HEK293 (cell line): ENCODE results near the gene PRKD3.

ENCODE experiments used
- CTCF ChIA-PET: fragments of 350-600 bp; formaldehyde crosslinking; extraction: SDS; loops from one replicate; lab custom pipeline; 2021; ENCODE audit warnings: antibody characterized with exemption; lab: Yijun Ruan, JAX
- POLR2A ChIA-PET: fragments of 300-600 bp; formaldehyde crosslinking; extraction: SDS; loops from one replicate; lab custom pipeline; 2020; ENCODE audit warnings: antibody characterized with exemption, inconsistent platforms; lab: Yijun Ruan, JAX
- H3K27ac ChIP-seq: fragments of 200-500 bp; sonication (Bioruptor generic); 2 replicates; pipeline ENCODE4 v1.5.1; 2014; ENCODE audit warnings: low read depth, low read length, control low read depth, inconsistent platforms; ENCODE audit errors: extremely low read depth
- H3K36me3 ChIP-seq, 2 experiments: fragments of 200-500 bp in 1 of 2; sonication (Bioruptor generic) in 1 of 2; 1 replicate in 1 of 2; 2 replicates in 1 of 2; pipeline ENCODE4 v1.5.1; 2014 to 2017; ENCODE audit warnings: inconsistent platforms in 2 of 2, low read length in 2 of 2; ENCODE audit not compliant: control insufficient read depth in 2 of 2, insufficient read depth in 1 of 2
- H3K4me1 ChIP-seq: fragments of 200-500 bp; sonication (Bioruptor generic); 2 replicates; pipeline ENCODE4 v1.5.1; 2014; ENCODE audit warnings: mild to moderate bottlenecking, low read length, inconsistent platforms; ENCODE audit not compliant: control insufficient read depth, insufficient read depth
- H3K4me3 ChIP-seq: 2 replicates; pipeline ENCODE4 v1.5.1; 2011; ENCODE audit warnings: low read depth, mild to moderate bottlenecking, control low read depth, low read length, moderate library complexity
- H3K9me3 ChIP-seq: fragments of 200-500 bp; sonication (Bioruptor generic); 2 replicates; pipeline ENCODE4 v1.5.1; 2014; ENCODE audit warnings: low read depth, low read length, inconsistent platforms; ENCODE audit not compliant: control insufficient read depth, insufficient read depth
- AEBP2 ChIP-seq: fragments of 450-650 bp; formaldehyde crosslinking; IDR thresholded peaks from 2 replicates; pipeline ENCODE4 v1.5.1; 2016; ENCODE audit warnings: missing biosample characterization, missing genetic modification characterization, borderline replicate concordance
- BCL11B ChIP-seq: fragments of 450-650 bp; formaldehyde crosslinking; IDR thresholded peaks from 2 replicates; pipeline ENCODE4 v1.5.1; 2016; ENCODE audit warnings: low read depth, missing biosample characterization, missing genetic modification characterization
- GLI2 ChIP-seq: fragments of 450-650 bp; formaldehyde crosslinking; IDR thresholded peaks from 2 replicates; pipeline ENCODE4; 2017; ENCODE audit warnings: missing biosample characterization, missing genetic modification characterization, low read depth, borderline replicate concordance
- OSR2 ChIP-seq: fragments of 450-650 bp; formaldehyde crosslinking; IDR thresholded peaks from 2 replicates; pipeline ENCODE4 v1.5.1; 2016; ENCODE audit warnings: missing biosample characterization, missing genetic modification characterization
- PRDM1 ChIP-seq: fragments of 450-650 bp; formaldehyde crosslinking; IDR thresholded peaks from 2 replicates; pipeline ENCODE4; 2016; ENCODE audit warnings: missing biosample characterization, missing genetic modification characterization
- REST ChIP-seq: fragments of 450-650 bp; formaldehyde crosslinking; IDR thresholded peaks from 2 replicates; pipeline ENCODE4 v1.5.1; 2016; ENCODE audit warnings: missing biosample characterization, missing genetic modification characterization
- SALL2 ChIP-seq: fragments of 450-650 bp; formaldehyde crosslinking; IDR thresholded peaks from 2 replicates; pipeline ENCODE4 v1.5.0; 2017; ENCODE audit warnings: missing biosample characterization, mild to moderate bottlenecking, missing genetic modification characterization, borderline replicate concordance
- SP7 ChIP-seq: fragments of 450-650 bp; formaldehyde crosslinking; IDR thresholded peaks from 2 replicates; pipeline ENCODE4 v1.5.1; 2016; ENCODE audit warnings: missing biosample characterization, missing genetic modification characterization
- ZBTB26 ChIP-seq: fragments of 450-650 bp; formaldehyde crosslinking; optimal IDR thresholded peaks from 2 replicates; pipeline ENCODE3; 2016; ENCODE audit warnings: missing biosample characterization, mild to moderate bottlenecking, missing genetic modification characterization
- ZNF133 ChIP-seq: fragments of 450-650 bp; formaldehyde crosslinking; IDR thresholded peaks from 2 replicates; pipeline ENCODE4 v1.5.1; 2016; ENCODE audit warnings: missing biosample characterization, missing genetic modification characterization
- ZNF155 ChIP-seq: fragments of 450-650 bp; formaldehyde crosslinking; IDR thresholded peaks from 2 replicates; pipeline ENCODE4 v1.5.1; 2016; ENCODE audit warnings: missing biosample characterization, missing genetic modification characterization
- ZNF223 ChIP-seq: fragments of 450-650 bp; formaldehyde crosslinking; IDR thresholded peaks from 2 replicates; pipeline ENCODE4 v1.5.1; 2016; ENCODE audit warnings: missing biosample characterization, missing genetic modification characterization
- ZNF311 ChIP-seq: fragments of 450-650 bp; formaldehyde crosslinking; IDR thresholded peaks from 2 replicates; pipeline ENCODE4 v1.5.1; 2017; ENCODE audit warnings: missing biosample characterization, missing genetic modification characterization, borderline replicate concordance
- ZNF555 ChIP-seq: fragments of 450-650 bp; formaldehyde crosslinking; conservative IDR thresholded peaks from 2 replicates; pipeline ENCODE4 v1.5.1; 2017; ENCODE audit warnings: missing biosample characterization, mild to moderate bottlenecking, missing genetic modification characterization, inconsistent platforms
- ZNF560 ChIP-seq: fragments of 450-650 bp; formaldehyde crosslinking; IDR thresholded peaks from 2 replicates; pipeline ENCODE4 v1.5.1; 2017; ENCODE audit warnings: missing biosample characterization, missing genetic modification characterization, borderline replicate concordance
- ZNF600 ChIP-seq: fragments of 450-650 bp; formaldehyde crosslinking; IDR thresholded peaks from 2 replicates; pipeline ENCODE4 v1.5.1; 2016; ENCODE audit warnings: missing biosample characterization, missing genetic modification characterization
- ZSCAN18 ChIP-seq: fragments of 450-650 bp; formaldehyde crosslinking; IDR thresholded peaks from 2 replicates; pipeline ENCODE4 v1.5.1; 2016; ENCODE audit warnings: missing biosample characterization, missing genetic modification characterization
- ZSCAN30 ChIP-seq: fragments of 450-650 bp; IDR thresholded peaks from 2 replicates; pipeline ENCODE4 v1.5.1; 2018; ENCODE audit warnings: missing biosample characterization, mild to moderate bottlenecking, missing genetic modification characterization, moderate library complexity
- ZSCAN5A ChIP-seq: fragments of 450-650 bp; formaldehyde crosslinking; IDR thresholded peaks from 2 replicates; pipeline ENCODE4 v1.5.1; 2016; ENCODE audit warnings: missing biosample characterization, missing genetic modification characterization
- TF ChIP-seq, protein P1 (sequence below): fragments of 450-650 bp; formaldehyde crosslinking; IDR thresholded peaks from 2 replicates; pipeline ENCODE4 v1.5.1; 2017; ENCODE audit warnings: missing biosample characterization, missing genetic modification characterization
- TF ChIP-seq, protein P2 (sequence below): fragments of 450-650 bp; formaldehyde crosslinking; IDR thresholded peaks from 2 replicates; pipeline ENCODE4 v1.5.1; 2016; ENCODE audit warnings: missing biosample characterization, missing genetic modification characterization
- TF ChIP-seq, protein P3 (sequence below): fragments of 450-650 bp; formaldehyde crosslinking; IDR thresholded peaks from 2 replicates; pipeline ENCODE4 v1.5.1; 2016; ENCODE audit warnings: missing biosample characterization, missing genetic modification characterization

PRKD3 gene

GRCh38 chr2:37370666-37371065 lies 46.0 kb upstream of the PRKD3 start (continued):
- TF ChIP-seq REST (tag by site-specific recombination) (no peak), OSR2 (tag by site-specific recombination) (no peak), ZBTB26 (no peak), PRDM1 (no peak), ZSCAN5A (no peak), ZNF133 (tag by site-specific recombination) (no peak), ZNF155 (tag by site-specific recombination) (no peak), ZNF560 (tag by site-specific recombination) (no peak)
- TF ChIP-seq, protein P1, sequence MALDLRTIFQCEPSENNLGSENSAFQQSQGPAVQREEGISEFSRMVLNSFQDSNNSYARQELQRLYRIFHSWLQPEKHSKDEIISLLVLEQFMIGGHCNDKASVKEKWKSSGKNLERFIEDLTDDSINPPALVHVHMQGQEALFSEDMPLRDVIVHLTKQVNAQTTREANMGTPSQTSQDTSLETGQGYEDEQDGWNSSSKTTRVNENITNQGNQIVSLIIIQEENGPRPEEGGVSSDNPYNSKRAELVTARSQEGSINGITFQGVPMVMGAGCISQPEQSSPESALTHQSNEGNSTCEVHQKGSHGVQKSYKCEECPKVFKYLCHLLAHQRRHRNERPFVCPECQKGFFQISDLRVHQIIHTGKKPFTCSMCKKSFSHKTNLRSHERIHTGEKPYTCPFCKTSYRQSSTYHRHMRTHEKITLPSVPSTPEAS (tag by site-specific recombination), result no peak
- TF ChIP-seq, protein P2, sequence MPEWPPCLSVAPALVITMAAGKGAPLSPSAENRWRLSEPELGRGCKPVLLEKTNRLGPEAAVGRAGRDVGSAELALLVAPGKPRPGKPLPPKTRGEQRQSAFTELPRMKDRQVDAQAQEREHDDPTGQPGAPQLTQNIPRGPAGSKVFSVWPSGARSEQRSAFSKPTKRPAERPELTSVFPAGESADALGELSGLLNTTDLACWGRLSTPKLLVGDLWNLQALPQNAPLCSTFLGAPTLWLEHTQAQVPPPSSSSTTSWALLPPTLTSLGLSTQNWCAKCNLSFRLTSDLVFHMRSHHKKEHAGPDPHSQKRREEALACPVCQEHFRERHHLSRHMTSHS, result no peak
- TF ChIP-seq, protein P3, sequence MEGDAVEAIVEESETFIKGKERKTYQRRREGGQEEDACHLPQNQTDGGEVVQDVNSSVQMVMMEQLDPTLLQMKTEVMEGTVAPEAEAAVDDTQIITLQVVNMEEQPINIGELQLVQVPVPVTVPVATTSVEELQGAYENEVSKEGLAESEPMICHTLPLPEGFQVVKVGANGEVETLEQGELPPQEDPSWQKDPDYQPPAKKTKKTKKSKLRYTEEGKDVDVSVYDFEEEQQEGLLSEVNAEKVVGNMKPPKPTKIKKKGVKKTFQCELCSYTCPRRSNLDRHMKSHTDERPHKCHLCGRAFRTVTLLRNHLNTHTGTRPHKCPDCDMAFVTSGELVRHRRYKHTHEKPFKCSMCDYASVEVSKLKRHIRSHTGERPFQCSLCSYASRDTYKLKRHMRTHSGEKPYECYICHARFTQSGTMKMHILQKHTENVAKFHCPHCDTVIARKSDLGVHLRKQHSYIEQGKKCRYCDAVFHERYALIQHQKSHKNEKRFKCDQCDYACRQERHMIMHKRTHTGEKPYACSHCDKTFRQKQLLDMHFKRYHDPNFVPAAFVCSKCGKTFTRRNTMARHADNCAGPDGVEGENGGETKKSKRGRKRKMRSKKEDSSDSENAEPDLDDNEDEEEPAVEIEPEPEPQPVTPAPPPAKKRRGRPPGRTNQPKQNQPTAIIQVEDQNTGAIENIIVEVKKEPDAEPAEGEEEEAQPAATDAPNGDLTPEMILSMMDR (tag by site-specific recombination), result no peak

DNA sequence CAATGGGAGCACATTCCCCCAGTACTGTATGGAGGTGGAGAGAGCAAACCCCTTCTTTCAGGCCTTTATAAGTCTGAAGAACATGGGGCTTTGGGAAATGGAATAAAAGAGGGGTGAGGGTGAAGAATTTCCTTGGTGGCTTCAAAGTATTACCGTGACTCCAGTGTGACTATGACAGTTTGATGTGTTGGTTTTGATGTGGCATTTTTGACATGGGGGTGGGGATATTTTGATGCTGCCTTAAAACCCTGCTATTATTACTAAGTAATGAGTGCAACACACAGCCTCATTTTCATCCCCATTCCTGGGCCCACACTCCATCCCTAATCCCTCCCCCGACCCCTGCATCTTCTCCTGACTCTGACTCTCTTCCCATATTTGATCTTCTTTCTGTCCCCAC lies 43.4 kb upstream of the PRKD3 start:
- H3K27ac ChIP-seq, result no peak overlapping the region
- no peaks in the 10 kb centered on the region for H3K4me1 ChIP-seq
- no peak for TF ChIP-seq ZSCAN18 (tag by site-specific recombination)
- TF ChIP-seq AEBP2 (tag by site-specific recombination), result no peak
- TF ChIP-seq ZNF560 (tag by site-specific recombination), result no peak
- no peak for TF ChIP-seq ZNF311 (tag by site-specific recombination)
- TF ChIP-seq ZSCAN30 (tag by site-specific recombination), result no peak
- no peak for TF ChIP-seq GLI2
- no peak for TF ChIP-seq SALL2 (tag by site-specific recombination)
- no peak for TF ChIP-seq ZNF555
- no peak for TF ChIP-seq BCL11B
- no peak for TF ChIP-seq SP7 (tag by site-specific recombination)
- TF ChIP-seq ZNF223, result no peak
- no peak for TF ChIP-seq ZNF600 (tag by site-specific recombination)
- no peaks in the 10 kb centered on the region for H3K9me3 ChIP-seq
- peaks cover 4 to 6% of the 10 kb centered on the region in 2 experiments; a peak in 2 of 3 replicates for H3K36me3 ChIP-seq
- H3K4me3 ChIP-seq, result no peak overlapping the region
- POLR2A ChIA-PET, result no interaction called here
- CTCF ChIA-PET, result no interaction called here
